ENCODE measurements around the gene RIPOR2.

Gene RIPOR2

DNA sequence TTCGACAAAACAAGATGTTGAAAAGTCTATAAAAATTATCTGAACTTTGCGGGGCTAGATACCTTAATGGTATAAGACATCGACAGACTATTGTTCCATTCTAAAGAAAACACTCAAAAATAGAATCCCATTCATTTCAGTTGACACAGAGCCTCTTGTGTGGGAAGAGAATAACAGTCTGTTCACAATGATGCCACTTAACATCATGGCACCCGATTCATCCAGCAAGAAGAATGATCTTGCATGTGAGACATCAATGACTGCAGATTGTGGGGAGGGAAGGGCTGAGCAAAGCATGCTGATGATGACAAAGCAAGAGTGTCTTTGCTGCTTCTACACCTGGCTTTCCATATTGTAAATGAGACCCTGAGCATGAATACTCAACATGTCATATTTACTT, 87.3 kb downstream of the RIPOR2 start:
- no peak for DNase-seq (ENCODE audit: low read depth, low spot score)

DNA sequence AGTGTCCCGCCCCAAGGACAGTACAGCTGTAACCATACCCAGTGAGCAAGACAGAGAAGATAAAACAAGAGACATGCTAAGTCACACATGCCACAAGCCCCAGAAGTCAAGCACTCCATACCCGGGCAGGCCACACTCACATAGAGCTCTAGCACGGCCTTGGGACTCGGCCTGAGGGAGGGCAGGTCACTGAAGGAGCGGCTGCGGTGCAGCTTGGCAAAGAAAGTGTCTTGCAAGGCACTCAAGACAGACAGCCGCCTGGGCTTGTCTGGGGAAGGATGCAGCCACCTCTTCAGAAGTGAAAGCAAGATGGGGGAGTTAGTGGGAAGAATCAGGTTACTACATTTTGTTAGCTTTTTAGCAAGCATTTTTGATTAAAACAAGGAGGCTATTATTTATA, 88.4 kb downstream of the RIPOR2 start:
- no peak for DNase-seq (ENCODE audit: low read depth, low spot score)

DNA sequence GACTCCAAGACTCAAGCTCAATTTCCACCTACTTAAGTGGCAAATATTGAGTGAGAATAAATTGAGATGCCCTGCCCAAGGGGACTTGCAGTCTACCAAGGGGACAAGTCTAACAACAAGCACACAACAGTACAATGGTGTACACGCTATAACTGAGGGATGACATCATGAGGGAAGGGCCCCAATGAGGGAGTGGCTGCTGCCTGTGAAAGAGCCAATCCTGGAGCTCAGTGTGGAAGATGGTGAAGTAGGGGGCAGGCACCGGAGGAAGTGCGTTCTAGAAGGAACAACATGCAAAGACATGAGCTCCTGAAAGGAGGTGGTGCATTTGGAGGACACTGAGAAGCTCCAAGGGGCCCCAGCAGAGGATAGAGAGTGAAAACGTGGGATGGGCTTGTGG, 90.2 kb downstream of the RIPOR2 start:
- no peak for DNase-seq (ENCODE audit: low read depth, low spot score)

DNA sequence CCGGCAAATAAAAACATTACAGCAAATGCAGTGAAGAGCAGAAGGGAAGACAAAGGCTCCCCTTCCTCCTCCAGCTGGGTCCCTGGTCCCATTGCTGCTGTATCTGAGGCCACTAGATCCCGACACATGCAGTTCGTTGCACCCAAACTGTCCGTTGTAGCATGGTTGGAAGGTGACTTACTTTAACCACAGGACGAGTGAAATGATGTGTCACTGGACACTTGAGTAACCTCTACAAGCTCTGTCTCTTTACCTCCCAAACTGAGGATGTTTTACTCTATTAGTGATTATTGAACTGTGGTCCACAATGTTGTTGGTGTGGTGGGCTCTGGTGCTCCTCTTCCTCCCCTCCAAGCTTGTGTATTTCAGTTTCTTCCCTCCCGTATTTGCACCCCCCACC, 90.9 kb downstream of the RIPOR2 start:
- DNase-seq (ENCODE audit: low read depth, low spot score) = no peak

DNA sequence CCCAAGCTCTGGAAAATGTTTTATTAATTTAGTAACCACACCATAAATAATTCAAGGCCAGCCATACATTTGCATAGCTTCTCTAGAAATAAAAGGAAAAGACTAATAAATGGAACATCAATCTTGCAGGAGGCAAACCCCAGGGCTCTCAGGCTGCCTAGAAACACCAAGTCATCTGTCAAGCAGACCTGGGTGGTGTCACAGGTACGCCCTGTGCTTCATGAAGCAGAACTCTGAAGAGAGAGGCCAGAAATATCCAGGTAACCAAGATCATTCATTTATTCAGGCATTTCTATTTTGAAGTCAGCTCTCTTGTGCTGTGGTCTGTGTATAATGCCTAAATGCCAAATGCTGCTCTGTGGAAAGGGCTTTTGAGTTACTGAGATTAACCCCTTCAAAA, 91.7 kb downstream of the RIPOR2 start:
- no peak for DNase-seq (ENCODE audit: low read depth, low spot score)

DNA sequence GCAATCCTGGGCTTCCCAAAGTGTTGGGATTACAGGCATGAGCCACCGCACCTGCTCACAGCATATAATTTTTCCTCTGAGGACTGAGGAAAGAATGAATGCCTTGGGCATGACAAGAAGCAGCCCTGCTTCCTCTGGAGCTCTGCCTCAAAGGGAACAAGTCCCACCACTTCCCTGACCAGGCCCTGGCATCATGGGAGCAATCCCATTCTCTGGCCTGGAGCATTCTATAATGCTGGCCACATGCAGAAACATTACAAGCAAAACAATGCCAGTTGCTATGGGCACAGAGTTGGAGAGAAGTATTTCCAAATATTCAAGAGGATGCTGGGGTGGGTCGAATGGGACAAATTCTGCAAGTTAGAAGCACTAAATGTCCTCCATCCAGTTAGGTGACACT, 95.6 kb downstream of the RIPOR2 start:
- DNase-seq (ENCODE audit: low read depth, low spot score) = no peak

DNA sequence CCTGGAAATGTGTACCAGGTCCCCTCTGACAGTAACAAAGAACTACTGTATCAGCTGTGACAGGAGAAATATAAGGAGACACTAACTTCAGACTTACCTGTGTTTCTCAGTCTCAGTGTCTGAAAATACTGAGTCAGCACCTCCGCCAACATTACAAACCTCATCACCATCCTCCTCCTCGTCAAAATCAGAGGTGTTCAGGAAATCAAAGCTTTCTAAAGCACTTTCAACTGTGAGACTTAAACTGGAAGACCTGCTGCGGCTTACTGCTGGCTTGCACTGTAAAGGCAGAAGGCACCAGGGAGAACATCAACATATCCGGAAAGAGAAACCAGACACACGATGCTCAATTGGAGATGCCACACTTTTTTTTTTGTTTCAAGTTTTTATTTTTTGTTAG, 96.8 kb downstream of the RIPOR2 start:
- no peak for DNase-seq (ENCODE audit: low read depth, low spot score)

DNA sequence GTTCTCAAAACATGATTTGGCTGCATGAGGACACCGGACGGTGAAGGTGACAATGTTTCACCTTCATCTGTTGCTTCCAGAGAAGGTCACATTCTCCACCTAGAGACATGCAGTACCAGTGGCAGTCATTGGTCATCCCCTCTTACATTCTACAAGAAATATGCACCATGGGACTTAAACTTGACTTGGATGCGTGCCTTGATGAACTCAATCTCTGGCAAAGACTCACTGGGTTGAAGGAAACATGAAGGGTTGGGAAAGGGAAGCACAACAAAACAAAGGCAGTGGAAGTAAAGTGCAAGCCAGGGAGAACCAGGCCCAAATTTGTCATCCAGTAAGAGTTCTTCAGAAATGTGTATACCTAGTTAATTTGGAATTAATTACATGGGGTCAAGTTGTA, 97.7 kb downstream of the RIPOR2 start:
- no peak for DNase-seq (ENCODE audit: low read depth, low spot score)

DNA sequence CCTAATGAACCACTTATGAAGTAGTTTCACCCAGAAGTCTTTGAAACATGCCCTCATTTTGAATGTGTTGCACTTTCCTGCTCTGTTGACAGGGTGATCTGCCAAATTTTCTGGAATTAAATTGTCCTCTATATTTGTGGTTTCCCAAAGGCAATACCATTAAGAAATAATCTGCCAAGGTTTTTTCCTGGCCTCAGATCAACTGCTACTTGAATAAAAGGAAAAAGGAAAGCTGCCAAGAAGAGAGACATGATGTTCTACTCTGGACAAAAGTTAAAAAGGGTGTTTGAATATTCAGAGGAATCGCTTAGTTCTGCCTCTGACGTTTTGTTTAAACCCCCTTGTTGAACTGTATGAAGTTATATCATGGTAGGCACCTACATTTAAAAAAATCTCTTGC, 99.7 kb downstream of the RIPOR2 start:
- no peak for DNase-seq (ENCODE audit: low read depth, low spot score)

DNA sequence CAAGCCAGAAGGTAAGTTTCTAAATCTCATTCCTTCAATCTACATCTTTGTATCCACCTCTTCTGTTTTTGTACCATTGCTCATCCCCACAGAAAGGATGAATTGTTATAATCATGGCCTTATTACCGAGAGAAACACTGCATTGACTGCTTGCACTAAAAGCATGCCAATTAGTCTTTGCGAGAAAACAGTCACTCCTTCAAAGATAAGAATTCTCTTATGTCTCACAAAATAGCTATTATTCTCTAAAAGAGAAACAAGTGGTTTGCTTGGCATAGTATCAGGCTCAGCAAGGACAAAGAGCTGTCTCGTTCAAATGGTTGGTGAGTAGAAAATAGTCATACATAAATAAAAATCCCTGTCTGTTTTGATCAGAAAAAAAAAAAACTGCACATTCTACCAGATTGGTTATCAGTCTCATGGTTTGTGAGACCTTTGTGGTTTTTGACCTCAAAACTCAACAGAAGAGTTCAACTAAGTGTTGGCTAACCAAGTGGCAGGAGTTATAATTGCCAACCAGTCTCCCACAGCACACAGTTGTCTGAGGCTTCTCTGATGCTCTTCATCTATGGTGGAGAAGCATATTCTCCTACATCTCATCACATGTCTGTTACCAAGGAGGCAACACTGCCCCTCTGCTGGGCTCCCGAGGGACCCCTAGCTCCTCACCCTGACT, 101.9 kb downstream of the RIPOR2 start:
- DNase-seq (ENCODE audit: low read depth, low spot score) = no peak

DNA sequence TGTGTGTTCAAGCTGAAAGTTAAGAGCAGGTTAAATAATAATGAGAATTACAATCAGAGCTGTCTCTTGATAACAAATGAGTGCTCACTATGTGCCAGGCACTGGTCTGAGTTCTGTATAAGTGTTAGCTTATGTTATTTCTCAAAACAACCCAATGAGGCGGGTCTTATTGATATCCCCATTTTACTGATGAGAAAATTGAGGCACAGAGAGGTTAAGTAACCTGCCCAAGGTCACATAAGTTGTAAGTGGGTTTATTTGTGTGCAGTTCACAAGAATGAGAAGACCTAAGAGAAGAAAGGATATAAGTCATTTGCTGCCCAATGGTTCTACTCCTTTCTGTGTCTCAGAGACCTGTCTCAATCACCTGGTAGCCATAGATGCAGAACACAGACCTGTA, 103.0 kb downstream of the RIPOR2 start:
- DNase-seq (ENCODE audit: low read depth, low spot score) = no peak

DNA sequence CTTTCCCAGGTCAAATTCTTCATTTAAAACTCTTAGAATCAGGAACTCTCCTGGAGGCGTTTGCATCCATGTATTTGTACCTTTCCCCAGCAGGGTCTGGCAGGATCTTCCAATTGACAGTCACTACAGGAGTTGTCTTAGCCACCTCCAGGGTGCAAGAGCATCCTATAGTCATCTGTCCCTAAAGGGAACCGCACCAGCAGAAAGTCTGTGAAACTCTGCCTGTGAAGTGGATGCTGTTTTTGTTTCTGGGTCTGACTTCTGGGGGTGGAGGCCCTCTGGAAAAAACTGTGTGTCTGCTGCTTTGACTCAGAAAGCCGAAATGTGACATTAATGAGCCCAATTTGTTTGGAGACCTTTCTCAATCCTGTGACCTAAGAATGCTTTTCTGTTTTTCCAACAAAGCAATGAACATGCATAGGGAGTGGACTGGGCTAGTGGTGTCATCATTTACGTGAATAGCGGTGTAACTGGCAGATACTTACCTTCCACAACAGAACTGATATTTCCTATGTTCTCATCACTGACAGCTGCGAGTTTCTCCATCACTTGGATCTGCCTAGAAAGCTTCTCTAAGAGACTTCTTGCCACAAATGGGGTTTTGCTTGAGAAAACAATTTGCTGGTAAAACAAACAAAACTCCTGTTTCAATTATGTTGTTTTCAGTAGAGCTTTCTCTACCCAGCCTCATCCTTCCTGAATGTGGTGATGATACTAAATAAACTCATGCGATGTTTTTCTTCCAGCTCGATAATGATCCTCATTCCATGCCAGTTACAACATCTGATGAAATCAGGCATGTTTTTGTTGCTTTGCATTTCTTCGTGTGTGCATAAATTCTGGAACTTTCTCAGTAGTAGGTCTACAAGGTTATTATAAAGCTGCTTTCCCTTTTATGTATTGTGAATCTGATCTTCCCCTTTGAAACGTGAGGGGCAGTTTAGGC, 103.7 kb downstream of the RIPOR2 start:
- no peak for DNase-seq (ENCODE audit: low read depth, low spot score)

DNA sequence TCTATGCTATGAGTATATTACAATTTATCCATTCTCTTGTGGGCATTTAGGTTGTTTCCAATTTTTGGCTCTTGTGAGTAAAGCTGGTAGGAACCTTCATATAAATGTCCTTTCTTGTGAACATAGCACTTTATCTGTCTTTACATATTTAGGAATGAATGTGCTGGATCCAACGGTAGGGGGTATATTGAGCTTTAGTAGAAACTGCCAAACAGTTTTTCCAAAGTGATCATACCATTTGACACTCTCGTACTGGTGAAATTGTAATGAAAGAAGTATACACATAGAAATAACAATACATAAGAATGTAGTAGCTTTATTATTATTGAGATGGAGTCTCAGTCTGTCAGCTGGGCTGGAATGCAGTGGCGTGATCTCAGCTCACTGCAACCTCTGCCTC, 106.1 kb downstream of the RIPOR2 start:
- DNase-seq (ENCODE audit: low read depth, low spot score) = no peak

DNA sequence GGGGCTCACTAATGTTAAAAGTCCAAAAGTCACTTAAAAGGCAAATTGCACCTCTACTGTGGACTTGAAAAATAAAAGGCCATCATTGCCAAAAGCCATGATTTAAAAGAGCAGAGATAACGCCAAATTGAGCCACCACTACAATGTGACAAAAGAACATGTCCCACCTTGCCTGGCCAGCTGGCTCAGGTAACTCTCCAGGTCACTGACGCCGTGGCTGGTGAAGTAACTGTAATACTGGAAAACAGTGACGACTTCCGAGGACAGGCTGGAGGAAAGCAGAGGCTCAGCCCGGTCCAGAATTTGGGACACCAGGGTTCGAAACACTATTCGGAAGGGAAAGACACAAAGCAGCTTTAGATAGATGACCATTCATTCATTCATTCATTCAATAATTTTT, 107.8 kb downstream of the RIPOR2 start:
- no peak for DNase-seq (ENCODE audit: low read depth, low spot score)

DNA sequence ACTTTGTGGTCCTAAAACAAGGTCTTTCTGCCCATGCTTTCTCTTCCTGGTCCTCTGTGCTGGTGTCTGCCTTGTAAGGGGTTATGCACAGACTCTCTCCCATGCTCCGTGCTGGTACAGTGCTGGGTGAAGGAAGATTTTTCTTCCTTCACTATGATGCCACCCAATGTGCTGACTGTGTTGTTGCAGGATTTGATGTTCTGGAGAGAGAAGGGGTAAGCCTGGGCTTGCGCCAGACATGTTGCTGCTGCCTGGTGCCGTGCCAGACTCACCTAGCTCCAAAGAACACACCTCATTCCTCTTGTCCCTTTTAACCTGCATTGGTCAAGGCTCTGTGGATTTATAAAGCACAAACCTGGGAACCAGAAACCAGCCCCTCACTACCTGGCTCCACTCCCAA, 108.6 kb downstream of the RIPOR2 start:
- no peak for DNase-seq (ENCODE audit: low read depth, low spot score)

DNA sequence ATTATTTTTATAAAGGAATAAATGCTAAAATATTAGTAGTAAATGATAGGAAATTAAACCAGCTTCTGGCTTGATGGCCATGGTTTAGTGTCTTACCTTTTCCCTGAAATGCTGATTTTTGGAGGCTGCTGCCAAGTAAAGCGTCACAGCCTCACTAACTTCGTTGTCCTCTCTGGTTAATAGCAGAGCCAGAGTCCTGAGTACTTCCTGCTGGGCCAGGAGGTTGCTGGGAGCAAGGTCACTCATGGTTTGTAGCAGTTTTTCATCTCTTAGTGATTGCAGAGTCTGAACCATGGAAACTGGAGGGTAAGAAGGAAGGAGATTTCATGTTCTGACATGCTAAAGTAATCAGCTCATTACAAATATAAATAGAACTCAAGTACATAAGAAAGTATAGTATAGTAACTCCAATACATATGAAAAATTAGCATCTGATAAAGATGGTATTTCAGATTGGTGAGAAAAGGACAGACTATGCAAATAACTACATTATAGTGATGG, 110.6 kb downstream of the RIPOR2 start:
- no peak for DNase-seq (ENCODE audit: low read depth, low spot score)

DNA sequence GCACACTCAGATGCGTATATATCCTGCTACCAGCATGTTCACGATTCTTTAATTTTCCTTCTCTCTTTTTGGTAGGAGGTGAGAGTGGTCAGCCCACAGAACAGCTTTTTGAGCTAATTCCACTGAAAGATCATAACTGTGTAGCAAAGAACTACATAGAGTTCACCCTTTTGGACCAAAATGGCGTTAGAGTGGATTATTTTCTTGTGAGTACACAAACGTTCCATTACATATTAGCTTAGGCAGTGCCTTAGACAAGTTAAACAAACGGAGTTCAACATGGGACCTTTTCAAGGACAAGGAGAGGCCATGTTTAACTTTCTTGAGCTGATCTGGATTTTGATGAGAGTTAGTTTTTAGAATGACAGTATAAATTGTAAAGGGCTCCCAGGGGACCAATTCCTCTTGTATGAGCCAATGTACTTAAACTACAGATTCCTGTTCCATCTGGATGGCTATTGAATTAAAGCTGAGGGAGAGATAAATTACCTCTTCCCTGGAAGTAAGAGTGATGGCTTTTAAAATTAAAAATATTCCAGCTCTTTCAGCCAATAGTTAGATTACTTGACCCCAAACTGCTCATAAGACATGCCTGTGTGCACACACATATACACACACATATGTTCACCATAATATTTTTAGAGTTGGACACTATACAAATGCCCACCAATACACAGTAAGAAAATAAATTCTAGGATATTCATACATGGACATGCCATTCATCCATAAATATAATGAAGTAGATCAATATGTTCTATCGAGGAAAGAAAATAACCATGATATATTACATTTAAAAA, 111.4 kb downstream of the RIPOR2 start:
- no peak for DNase-seq (ENCODE audit: low read depth, low spot score)

DNA sequence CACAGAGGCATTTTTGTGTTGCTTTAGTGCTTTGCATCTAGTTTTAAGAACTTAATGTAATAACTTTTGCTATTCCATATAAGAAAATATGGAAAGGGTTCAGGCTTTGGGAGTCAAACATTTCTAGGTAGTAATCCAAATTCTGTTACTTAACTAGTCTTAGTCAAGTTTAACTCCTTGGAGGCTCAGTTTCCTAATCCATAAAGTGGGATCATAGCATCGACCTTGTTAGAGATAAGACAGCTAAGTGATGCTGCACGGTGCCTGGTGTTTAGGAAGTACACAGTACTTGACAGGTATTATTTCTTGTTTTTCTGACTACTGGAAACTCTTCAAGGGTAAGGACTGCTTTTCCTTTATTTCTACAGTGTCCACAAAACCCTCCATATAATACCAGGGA, 112.6 kb downstream of the RIPOR2 start:
- no peak for DNase-seq (ENCODE audit: low read depth, low spot score)

DNA sequence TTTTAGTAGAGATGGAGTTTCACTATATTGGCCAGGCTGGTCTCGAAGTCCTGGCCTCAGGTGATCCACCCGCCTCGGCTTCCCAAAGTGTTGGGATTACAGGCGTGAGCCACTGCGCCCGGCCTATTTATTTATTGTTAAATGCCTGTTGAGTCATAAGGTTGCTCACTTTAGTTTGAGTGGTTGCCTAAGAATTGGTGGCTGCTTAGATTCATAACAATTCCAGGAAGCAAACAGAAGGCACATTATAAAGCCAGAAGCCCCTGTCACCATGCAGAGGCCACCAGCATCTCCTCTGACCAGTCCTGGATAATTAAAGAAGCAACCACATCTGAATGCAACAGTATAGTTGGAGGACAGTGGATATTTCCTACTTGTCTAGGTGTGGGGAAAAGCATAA, 113.1 kb downstream of the RIPOR2 start:
- no peak for DNase-seq (ENCODE audit: low read depth, low spot score)

DNA sequence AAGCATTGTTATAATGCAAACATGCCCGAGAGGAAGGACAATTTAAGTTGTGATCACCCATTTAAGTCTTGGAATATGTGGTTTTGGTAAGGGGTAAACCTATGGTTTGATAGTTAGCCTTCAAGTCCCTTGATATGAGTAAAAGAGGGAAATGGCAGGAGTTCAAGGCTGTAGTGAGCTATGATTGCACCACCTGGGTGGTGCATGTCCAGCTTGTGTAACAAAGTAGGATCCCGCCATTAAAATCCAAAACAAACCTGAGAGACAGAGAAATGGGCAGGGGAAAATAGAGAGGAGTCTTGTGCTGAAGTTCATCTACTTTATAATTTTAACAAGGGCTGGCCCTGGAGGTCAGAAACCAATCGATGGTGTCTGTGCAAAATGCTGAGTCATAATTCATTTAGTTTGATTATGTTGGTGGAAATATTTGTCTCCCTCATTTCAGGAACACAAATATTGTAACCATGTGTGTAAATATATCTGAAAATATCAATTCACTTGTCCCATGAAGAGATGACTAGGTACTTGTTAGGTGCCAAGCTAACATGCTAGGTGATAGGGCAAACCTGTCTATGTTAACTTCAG, 113.8 kb downstream of the RIPOR2 start:
- no peak for DNase-seq (ENCODE audit: low read depth, low spot score)

DNA sequence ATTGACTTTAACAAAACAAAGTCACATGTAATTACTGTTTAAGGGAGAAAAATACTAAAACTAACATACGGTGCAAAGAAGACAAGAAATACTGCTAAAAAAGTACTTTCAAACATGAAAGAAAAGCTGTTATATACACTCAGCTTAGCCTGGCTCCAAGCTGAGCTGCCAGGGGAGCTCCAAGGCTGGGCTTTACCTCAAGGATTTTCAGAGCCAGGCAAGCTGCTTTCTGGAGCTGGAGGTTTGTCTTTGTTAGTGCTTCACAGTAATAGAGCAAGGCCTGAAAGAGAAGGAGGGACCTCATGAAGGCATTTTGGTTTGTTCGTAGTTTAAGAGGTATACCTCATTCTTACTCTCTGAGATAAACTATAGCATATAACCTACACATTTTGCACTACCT, 117.4 kb downstream of the RIPOR2 start:
- DNase-seq (ENCODE audit: low read depth, low spot score) = no peak

DNA sequence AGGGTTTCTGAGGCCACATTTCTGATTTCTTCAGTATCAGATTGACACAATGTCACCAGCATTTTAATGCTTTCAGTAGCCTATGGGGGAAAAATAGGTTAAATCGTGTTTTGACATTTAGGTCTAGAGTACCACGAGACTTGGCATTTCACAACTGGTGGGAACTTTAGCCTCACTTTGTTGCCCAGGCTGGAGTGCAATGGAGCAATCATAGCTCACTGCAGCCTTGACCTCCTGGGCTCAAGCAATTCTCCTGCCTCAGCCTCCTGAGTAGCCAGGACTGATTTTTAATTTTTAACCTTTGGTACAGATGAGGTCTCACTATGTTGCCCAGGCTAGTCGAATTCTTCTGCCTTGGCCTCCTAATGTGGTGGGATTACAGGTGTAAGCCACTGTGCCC, 126.0 kb downstream of the RIPOR2 start:
- DNase-seq (ENCODE audit: low read depth, low spot score) = no peak
